Measurements from ENCODE around the gene UBL7. TPM values are rescaled to one million over a fixed set of nuclear protein-coding genes. Genes with fewer than 3 reads are reported as not detected.

UBL7 gene
- total and polyA plus RNA-seq, 3 donors from 2014 or later: 61.9 to 104 (median 70.6) TPM

GRCh38 chr15:74444106-74445062, 16.6 kb downstream of the UBL7 start:
- DNase-seq: no peak
- WGBS, 2 donors: 64 to 66% methylated on average over 8 of the region's 8 CpGs
- H3K4me1 ChIP-seq: peaks cover 11% of the 10 kb centered on the region
- TF ChIP-seq, protein P1, sequence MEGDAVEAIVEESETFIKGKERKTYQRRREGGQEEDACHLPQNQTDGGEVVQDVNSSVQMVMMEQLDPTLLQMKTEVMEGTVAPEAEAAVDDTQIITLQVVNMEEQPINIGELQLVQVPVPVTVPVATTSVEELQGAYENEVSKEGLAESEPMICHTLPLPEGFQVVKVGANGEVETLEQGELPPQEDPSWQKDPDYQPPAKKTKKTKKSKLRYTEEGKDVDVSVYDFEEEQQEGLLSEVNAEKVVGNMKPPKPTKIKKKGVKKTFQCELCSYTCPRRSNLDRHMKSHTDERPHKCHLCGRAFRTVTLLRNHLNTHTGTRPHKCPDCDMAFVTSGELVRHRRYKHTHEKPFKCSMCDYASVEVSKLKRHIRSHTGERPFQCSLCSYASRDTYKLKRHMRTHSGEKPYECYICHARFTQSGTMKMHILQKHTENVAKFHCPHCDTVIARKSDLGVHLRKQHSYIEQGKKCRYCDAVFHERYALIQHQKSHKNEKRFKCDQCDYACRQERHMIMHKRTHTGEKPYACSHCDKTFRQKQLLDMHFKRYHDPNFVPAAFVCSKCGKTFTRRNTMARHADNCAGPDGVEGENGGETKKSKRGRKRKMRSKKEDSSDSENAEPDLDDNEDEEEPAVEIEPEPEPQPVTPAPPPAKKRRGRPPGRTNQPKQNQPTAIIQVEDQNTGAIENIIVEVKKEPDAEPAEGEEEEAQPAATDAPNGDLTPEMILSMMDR (IDR thresholded peaks at IDR 0.05): no peak
- TF ChIP-seq POLR2A (IDR thresholded peaks at IDR 0.05): no peak
- no peak overlapping the region for H3K4me3 ChIP-seq
- H3K27ac ChIP-seq: no peak overlapping the region
- no peaks in the 10 kb centered on the region for H3K27me3 ChIP-seq
- H3K9me3 ChIP-seq: no peaks in the 10 kb centered on the region
- no peaks in the 10 kb centered on the region for H3K36me3 ChIP-seq (ENCODE audit: low read depth, missing control alignments)
- intact Hi-C loops (cut with DNase I; ENCODE audit: low total_unique reads): no loop called here

- Histone ChIP-seq H3K27me3 (no peaks in the 10 kb centered on the region), H3K4me3 (no peak overlapping the region), H3K36me3 (ENCODE audit: low read depth, missing control alignments) (no peaks in the 10 kb centered on the region), H3K27ac (no peak overlapping the region), H3K9me3 (no peaks in the 10 kb centered on the region), H3K4me1 (peaks cover 11% of the 10 kb centered on the region)
- 69 to 77% methylated on average over 14 of the region's 14 CpGs for WGBS, 2 donors
- intact Hi-C loops (cut with DNase I; ENCODE audit: low total_unique reads): no loop called here
- peak; percentile 50 for DNase-seq
- TF ChIP-seq, protein P1 (IDR thresholded peaks at IDR 0.05): no peak
- no peak for TF ChIP-seq POLR2A (IDR thresholded peaks at IDR 0.05)
Observed at GRCh38 chr15:74443100-74443909, 17.7 kb downstream of the UBL7 start.

- Histone ChIP-seq H3K27me3 (no peaks in the 10 kb centered on the region), H3K9me3 (no peaks in the 10 kb centered on the region), H3K4me3 (no peak overlapping the region), H3K4me1 (peaks cover 11% of the 10 kb centered on the region), H3K27ac (no peak overlapping the region), H3K36me3 (ENCODE audit: low read depth, missing control alignments) (no peaks in the 10 kb centered on the region)
- DNase-seq: no peak
- no peak for TF ChIP-seq POLR2A (IDR thresholded peaks at IDR 0.05)
- intact Hi-C loops (cut with DNase I; ENCODE audit: low total_unique reads): no loop called here
- 77 to 85% methylated on average over 3 of the region's 3 CpGs for WGBS, 2 donors
Observed at GRCh38 chr15:74442604-74443003, 18.4 kb downstream of the UBL7 start.

GRCh38 chr15:74442063-74442462, 18.9 kb downstream of the UBL7 start:
- DNase-seq: no peak
- 54 to 57% methylated on average over 3 of the region's 3 CpGs for WGBS, 2 donors

DNA sequence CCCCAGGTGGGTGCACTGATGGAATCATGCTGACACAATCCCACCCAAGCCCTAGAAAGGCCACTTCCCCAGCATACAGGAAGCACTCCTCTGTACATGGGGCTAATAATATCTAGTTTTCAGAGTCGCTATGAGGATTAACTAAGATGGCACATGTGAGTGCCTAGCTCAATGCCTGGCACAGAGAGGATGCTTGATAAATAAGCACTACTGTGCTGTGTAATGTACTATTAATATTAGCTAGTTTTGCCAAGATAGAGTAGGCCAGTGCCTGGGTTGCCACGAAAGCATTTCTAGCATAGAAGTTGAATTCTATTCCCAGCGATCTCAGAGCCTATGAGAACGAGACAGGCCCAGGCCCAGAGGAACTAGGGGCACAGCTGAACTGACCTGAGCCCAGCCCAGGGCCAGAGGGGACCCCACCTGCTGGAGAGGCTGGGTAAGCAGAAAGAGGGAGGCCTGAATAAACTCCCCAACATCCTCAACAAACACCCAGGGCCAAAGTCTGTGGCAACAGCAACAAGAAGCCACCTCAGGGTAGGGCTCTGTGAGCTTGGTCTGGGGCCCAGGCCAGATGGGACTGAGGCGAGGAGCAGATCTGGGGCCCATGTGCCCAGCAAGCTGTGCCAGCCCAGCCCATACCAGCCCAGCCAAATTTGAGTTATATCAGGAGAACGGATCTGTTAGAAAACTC, 19.6 kb downstream of the UBL7 start:
- DNase-seq: no peak
- Histone ChIP-seq H3K36me3 (ENCODE audit: low read depth, missing control alignments) (no peaks in the 10 kb centered on the region), H3K9me3 (no peaks in the 10 kb centered on the region), H3K4me3 (no peak overlapping the region), H3K27ac (no peak overlapping the region), H3K4me1 (peaks cover 11% of the 10 kb centered on the region), H3K27me3 (no peaks in the 10 kb centered on the region)
- 80 to 81% methylated on average over 6 of the region's 6 CpGs for WGBS, 2 donors
- intact Hi-C loops (cut with DNase I; ENCODE audit: low total_unique reads): no loop called here
- TF ChIP-seq, protein P1 (IDR thresholded peaks at IDR 0.05): no peak
- no peak for TF ChIP-seq POLR2A (IDR thresholded peaks at IDR 0.05)

More at GRCh38 chr15:74442063-74442462, 18.9 kb downstream of the UBL7 start:
- no peak overlapping the region for H3K27ac ChIP-seq
- no peaks in the 10 kb centered on the region for H3K36me3 ChIP-seq (ENCODE audit: low read depth, missing control alignments)
- no peaks in the 10 kb centered on the region for H3K9me3 ChIP-seq
- no peak overlapping the region for H3K4me3 ChIP-seq
- peaks cover 11% of the 10 kb centered on the region for H3K4me1 ChIP-seq
- H3K27me3 ChIP-seq: no peaks in the 10 kb centered on the region
- TF ChIP-seq POLR2A (IDR thresholded peaks at IDR 0.05): no peak
- intact Hi-C loops (cut with DNase I; ENCODE audit: low total_unique reads): no loop called here

Measured in testis (tissue), 3 donors.